Central memory CD8-positive, alpha-beta T cell (primary cell): ENCODE results near the gene FUT7.
"Not testable (repeated sequence)": the region's sequence is repeated elsewhere in the genome, so short reads cannot be mapped to it uniquely, and the experiment has no call there.

ENCODE experiments used
- ATAC-seq: fragments of 150-1000 bp; cut with Tn5 transposase; replicated peaks from 2 replicates; pipeline ENCODE4 v1.10.0; 2022; ENCODE audit warnings: mild to moderate bottlenecking, moderate FRiP score, moderate number of reproducible peaks; ENCODE audit not compliant: poor library complexity, severe bottlenecking; ENCODE audit errors: extremely low read depth
- DNase-seq, 2 donors: peaks; one replicate each; pipeline ENCODE4 v3.0.0; 2021; ENCODE audit warnings: low spot score in 2 of 2
- H3K27ac Mint-ChIP-seq: one replicate; pipeline ENCODE4 v1.8.0; 2022; ENCODE audit warnings: low read depth, mild to moderate bottlenecking, moderate library complexity, mixed read lengths
- H3K27me3 Mint-ChIP-seq: one replicate; pipeline ENCODE4 v1.8.0; 2022; ENCODE audit warnings: mixed read lengths
- H3K36me3 Mint-ChIP-seq: one replicate; pipeline ENCODE4 v1.8.0; 2022; ENCODE audit warnings: mild to moderate bottlenecking, moderate library complexity, mixed read lengths; ENCODE audit not compliant: insufficient read depth
- H3K4me1 Mint-ChIP-seq: one replicate; pipeline ENCODE4 v1.8.0; 2022; ENCODE audit warnings: mixed read lengths
- H3K4me3 Mint-ChIP-seq: one replicate; pipeline ENCODE4 v1.8.0; 2022; ENCODE audit warnings: mild to moderate bottlenecking, moderate library complexity, mixed read lengths
- H3K9me3 Mint-ChIP-seq: one replicate; pipeline ENCODE4 v1.8.0; 2022; ENCODE audit warnings: mixed read lengths

Gene FUT7

DNA sequence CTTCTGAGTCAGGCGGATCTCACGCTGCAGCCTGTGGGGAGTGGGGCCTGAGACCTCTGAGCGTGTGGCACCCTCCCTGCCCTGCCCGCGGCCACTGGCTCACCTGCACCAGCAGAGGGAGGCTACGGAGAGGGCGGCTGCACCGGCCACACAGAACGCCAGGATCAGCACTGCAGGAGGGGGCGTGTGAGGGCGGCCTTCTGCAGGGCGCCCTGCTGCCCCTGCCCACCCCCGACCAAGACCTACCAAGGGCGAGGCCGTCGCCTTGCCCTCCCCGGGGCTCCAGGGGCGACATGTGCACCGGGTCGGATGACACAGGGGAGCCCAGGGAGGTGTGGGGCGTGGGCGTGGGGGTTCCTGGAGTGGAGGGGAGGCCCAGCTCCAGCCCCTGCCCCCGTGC, 8.7 kb upstream of the FUT7 start:
- Mint-ChIP-seq H3K4me3 (no peak overlapping the region), H3K27me3 (no peaks in the 10 kb centered on the region), H3K9me3 (no peaks in the 10 kb centered on the region), H3K27ac (no peak overlapping the region), H3K4me1 (peaks cover 10% of the 10 kb centered on the region), H3K36me3 (no peaks in the 10 kb centered on the region)
- DNase-seq, result no peak
- ATAC-seq, result no peak

DNA sequence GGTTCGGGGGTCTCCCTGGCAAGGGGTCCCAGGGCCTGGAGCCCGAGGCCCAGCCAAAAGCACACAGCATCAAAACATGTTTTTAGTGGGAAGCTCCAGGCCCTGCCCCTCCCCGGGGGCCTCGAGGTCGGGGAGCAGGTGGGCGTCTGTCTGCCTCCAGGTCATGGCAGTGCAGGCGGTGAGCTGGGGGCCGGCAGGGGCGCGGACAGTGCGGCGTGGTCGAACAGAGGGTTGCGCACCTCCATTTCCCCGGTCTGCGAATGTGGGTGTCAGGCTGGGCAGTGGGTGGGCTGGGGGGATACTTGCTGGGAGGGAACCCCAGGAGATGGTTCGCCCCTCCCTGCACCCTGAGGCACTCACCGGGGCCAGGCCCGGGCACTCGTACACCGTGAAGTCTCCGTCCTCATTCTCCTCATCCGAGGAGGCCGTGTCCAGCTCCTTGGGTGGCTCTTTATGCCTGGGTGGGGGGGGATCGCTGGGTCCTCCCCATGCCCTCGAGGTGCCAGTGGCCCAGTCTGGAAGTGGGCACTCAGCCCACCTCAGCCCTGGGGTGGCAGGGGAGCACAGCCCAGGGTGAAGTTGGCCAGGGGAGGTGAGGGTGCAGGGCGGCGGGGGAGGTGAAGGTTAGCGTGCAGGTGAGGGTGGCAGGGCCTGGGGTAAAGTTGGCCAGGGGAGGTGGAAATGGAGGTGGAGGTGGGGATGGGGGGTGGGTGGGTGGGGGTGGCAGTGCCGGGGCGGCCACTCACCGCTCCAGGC, 7.9 kb upstream of the FUT7 start:
- Mint-ChIP-seq H3K27me3 (no peaks in the 10 kb centered on the region), H3K27ac (no peak overlapping the region), H3K4me1 (peaks cover 12% of the 10 kb centered on the region), H3K4me3 (no peak overlapping the region), H3K9me3 (no peaks in the 10 kb centered on the region), H3K36me3 (no peaks in the 10 kb centered on the region)
- ATAC-seq, result no peak
- no peak for DNase-seq

GRCh38 chr9:137038916-137039315, 7.0 kb upstream of the FUT7 start:
- H3K36me3 Mint-ChIP-seq, result peaks cover 1% of the 10 kb centered on the region
- no peak overlapping the region for H3K4me3 Mint-ChIP-seq
- H3K4me1 Mint-ChIP-seq, result peaks cover 14% of the 10 kb centered on the region
- no peak for ATAC-seq
- H3K27me3 Mint-ChIP-seq, result no peaks in the 10 kb centered on the region
- H3K27ac Mint-ChIP-seq, result no peak overlapping the region
- H3K9me3 Mint-ChIP-seq, result no peaks in the 10 kb centered on the region
- no peak for DNase-seq

DNA sequence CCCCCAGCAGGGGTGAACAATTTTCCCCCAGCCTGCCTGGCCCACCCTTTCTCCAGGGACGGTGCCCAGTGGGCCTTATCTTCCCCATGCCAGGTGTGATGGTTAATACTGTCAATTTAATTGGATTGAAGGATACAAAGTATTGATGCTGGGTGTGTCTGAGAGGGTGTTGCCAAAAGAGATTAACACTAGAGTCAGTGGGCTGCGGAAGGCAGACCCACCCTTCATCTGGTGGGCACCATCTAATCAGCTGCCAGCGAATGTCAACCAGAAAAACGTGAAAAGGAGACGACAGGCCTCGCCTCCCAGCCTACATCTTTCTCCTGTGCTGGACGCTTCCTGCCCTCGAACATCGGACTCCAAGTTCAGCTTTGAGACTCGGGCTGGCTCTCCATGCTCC, 5.6 kb upstream of the FUT7 start:
- ATAC-seq (no peak), DNase-seq (no peak)
- Mint-ChIP-seq H3K27ac (no peak overlapping the region), H3K9me3 (no peaks in the 10 kb centered on the region), H3K27me3 (no peaks in the 10 kb centered on the region), H3K4me3 (no peak overlapping the region), H3K4me1 (peaks cover 22% of the 10 kb centered on the region), H3K36me3 (peaks cover 5% of the 10 kb centered on the region)

DNA sequence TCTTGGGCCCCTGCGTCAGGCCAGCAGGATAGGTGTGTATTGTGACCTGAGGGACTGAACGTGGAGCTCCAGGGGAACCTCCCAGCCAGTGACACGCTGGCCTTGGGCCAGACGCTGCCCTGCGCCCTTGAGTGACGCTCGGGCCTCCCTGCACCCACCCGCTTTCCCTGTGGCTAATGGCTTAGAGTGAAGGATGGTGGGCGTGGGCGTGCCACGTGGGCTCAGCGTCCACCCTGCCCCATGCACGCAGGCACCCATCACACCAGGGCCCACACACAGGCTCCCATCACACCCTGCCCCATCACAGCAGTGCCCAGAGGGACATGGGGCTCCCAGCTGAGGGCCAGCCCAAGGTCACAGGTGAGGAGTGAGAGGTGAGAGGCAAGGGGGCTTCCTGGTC, 5.1 kb upstream of the FUT7 start:
- no peaks in the 10 kb centered on the region for H3K9me3 Mint-ChIP-seq
- H3K4me3 Mint-ChIP-seq, result no peak overlapping the region
- H3K4me1 Mint-ChIP-seq, result peaks cover 27% of the 10 kb centered on the region
- DNase-seq, result no peak
- no peaks in the 10 kb centered on the region for H3K27me3 Mint-ChIP-seq
- ATAC-seq, result no peak
- H3K27ac Mint-ChIP-seq, result no peak overlapping the region
- peaks cover 5% of the 10 kb centered on the region for H3K36me3 Mint-ChIP-seq

GRCh38 chr9:137035937-137036336, 4.0 kb upstream of the FUT7 start:
- DNase-seq (no peak), ATAC-seq (no peak)
- H3K27ac Mint-ChIP-seq, result no peak overlapping the region
- H3K27me3 Mint-ChIP-seq, result no peaks in the 10 kb centered on the region
- H3K4me1 Mint-ChIP-seq, result peaks cover 32% of the 10 kb centered on the region
- H3K9me3 Mint-ChIP-seq, result no peaks in the 10 kb centered on the region
- H3K4me3 Mint-ChIP-seq, result no peak overlapping the region
- H3K36me3 Mint-ChIP-seq, result peaks cover 6% of the 10 kb centered on the region

DNA sequence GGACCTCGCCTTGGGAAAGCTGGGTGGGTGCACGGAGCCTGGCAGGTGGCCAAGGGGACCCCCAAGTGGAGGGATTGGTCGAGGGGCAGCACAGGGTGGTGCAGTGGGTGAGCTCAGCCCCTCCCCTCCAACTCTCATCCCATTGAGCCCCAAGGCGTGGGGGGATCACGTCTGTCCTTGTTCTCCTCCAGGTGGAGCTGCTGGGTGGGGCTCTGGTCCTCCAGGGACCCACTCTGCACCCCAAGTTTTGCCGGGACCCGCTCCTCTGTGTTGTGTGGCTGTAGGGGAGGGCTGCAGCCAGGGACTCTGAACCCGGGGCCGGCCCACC, 3.6 kb upstream of the FUT7 start:
- DNase-seq (no peak), ATAC-seq (no peak)
- Mint-ChIP-seq H3K4me3 (peak overlapping the region; percentile 78), H3K27me3 (no peaks in the 10 kb centered on the region), H3K36me3 (peaks cover 9% of the 10 kb centered on the region), H3K27ac (peak overlapping the region; percentile 84), H3K9me3 (no peaks in the 10 kb centered on the region), H3K4me1 (peaks cover 37% of the 10 kb centered on the region)

DNA sequence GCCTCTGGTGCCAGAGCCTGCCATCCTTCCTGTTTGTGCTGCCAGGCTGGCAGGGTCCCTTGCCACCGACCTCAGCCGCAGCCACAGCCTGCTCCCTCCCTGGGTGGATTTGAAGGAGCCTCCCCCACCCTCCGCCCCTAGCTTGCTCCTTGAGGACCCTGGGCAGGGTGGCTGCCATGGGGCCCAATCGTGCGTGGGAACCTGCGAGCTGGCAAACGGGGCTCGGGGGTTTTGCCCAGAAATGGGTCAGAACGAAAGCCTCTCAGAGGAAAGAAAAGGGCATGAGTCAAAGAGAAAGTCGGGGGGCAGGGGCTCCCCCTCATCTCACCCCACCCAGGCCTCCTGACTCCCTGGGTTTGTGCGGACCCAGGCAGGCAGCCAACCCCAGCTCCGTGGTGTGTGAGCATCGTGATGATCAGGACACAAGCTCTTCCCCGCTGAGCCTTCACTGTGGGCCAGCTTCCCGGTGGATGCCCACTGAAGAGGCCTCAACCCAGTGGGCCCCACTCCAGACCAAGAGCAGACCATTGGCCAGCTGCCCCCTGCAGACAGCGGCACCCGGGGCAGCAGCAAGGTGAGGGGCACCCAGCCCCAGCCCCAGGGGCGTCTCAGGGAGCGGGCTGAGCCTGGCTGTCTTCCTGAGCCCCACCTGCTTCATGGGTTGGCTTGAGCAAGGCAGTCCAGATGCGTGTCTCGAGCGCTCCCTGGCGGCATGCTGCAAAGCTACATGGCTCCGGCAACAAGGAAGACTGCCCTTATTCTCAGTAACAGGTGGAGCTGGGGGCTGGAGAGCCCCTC, 3.0 kb upstream of the FUT7 start:
- H3K9me3 Mint-ChIP-seq, result no peaks in the 10 kb centered on the region
- H3K4me1 Mint-ChIP-seq, result peaks cover 41% of the 10 kb centered on the region
- H3K27me3 Mint-ChIP-seq, result no peaks in the 10 kb centered on the region
- H3K27ac Mint-ChIP-seq, result peak overlapping the region; percentile 84
- peak; percentile 74 for ATAC-seq
- peak overlapping the region; percentile 78 for H3K4me3 Mint-ChIP-seq
- peaks cover 9% of the 10 kb centered on the region for H3K36me3 Mint-ChIP-seq
- peak; percentile 80 to 85 for DNase-seq

GRCh38 chr9:137034039-137034708, 2.3 kb upstream of the FUT7 start:
- H3K9me3 Mint-ChIP-seq, result no peaks in the 10 kb centered on the region
- peaks cover 13% of the 10 kb centered on the region for H3K36me3 Mint-ChIP-seq
- H3K27me3 Mint-ChIP-seq, result no peaks in the 10 kb centered on the region
- peak overlapping the region; percentile 86 for H3K4me3 Mint-ChIP-seq
- peaks cover 47% of the 10 kb centered on the region for H3K4me1 Mint-ChIP-seq
- DNase-seq (no peak), ATAC-seq (no peak)
- peak overlapping the region; percentile 84 for H3K27ac Mint-ChIP-seq

- H3K4me1 Mint-ChIP-seq, result peaks cover 49% of the 10 kb centered on the region
- not testable (repeated sequence) for ATAC-seq, DNase-seq, H3K9me3 Mint-ChIP-seq, H3K27me3 Mint-ChIP-seq, H3K27ac Mint-ChIP-seq
- peaks cover 16% of the 10 kb centered on the region for H3K36me3 Mint-ChIP-seq
- peak overlapping the region; percentile 86 for H3K4me3 Mint-ChIP-seq
Measured at GRCh38 chr9:137033481-137033880, 1.6 kb upstream of the FUT7 start.

GRCh38 chr9:137032858-137033257, 970 bp upstream of the FUT7 start:
- peaks cover 49% of the 10 kb centered on the region for H3K4me1 Mint-ChIP-seq
- H3K4me3 Mint-ChIP-seq, result peak overlapping the region; percentile 86

DNA sequence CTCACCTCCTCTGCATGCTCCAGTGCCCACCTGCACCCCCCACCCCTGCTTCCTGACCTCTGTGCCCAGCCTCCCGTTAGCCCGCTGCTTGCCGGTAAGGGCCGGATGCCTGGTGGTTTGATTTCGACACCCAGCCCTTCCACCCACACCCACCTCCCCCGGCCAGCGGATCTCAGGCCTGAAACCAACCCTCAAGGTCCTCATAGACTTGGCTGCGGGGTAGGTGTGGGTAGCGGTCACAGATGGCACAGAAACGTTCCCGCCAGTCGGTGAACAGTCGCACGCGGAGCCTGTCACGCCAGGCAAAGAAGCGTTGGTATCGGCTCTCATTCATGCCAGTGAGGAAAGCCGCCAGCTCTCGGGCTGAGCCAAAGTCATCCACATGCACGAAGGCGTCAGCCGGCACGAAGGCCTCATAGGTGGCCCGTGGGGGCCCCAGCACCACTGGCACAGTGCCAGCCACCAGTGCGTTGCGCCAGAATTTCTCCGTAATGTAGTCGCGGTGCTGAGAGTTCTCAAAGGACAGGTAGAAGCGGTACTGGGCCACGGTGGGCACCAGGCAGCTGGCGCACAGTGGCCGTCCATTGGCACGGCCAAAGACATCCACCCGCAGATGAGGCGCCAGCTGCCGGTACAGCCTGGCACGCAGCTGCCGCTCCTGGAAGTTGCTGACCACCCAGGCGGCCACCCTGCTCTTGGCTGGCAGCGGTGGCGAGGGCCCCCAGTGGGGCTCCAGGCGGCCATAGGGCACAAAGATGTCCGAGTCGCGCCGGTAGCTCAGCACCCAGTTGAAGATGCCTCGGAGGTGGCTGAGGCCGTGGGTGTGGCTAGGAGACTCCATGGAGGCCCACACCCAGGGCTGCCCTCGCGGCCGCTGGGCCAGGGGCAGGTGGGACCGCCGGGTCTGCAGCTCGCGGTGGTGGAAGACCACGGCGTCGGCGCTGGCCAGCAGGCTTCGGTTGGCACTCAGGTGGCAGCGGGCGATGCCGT, 1.1 kb downstream of the FUT7 start:
- DNase-seq (peak in 1 of 2 donors; percentile 17), ATAC-seq (no peak)
- Mint-ChIP-seq H3K4me3 (peak overlapping the region; percentile 86), H3K36me3 (peaks cover 17% of the 10 kb centered on the region), H3K27ac (peak overlapping the region; percentile 13), H3K27me3 (no peaks in the 10 kb centered on the region), H3K4me1 (peaks cover 60% of the 10 kb centered on the region), H3K9me3 (no peaks in the 10 kb centered on the region)

More at GRCh38 chr9:137032858-137033257, 970 bp upstream of the FUT7 start:
- H3K9me3 Mint-ChIP-seq, result no peaks in the 10 kb centered on the region
- no peak for DNase-seq
- no peaks in the 10 kb centered on the region for H3K27me3 Mint-ChIP-seq
- no peak overlapping the region for H3K27ac Mint-ChIP-seq
- no peak for ATAC-seq
- peaks cover 17% of the 10 kb centered on the region for H3K36me3 Mint-ChIP-seq
